IMR-90 (cell line): ENCODE results near the gene NALCN.
A peak's percentile ranks its signal among the peaks of the same experiment; 100 is the strongest.

ENCODE experiments used
- BHLHE40 ChIP-seq: fragments of 150-350 bp; IDR thresholded peaks from 2 replicates; pipeline ENCODE4 v1.6.1; 2016; ENCODE audit warnings: mild to moderate bottlenecking, low read depth, low read length
- CEBPB ChIP-seq: IDR thresholded peaks from 2 replicates; pipeline ENCODE4 v1.6.1; 2012; ENCODE audit warnings: low read depth, low read length, improper control_type of control experiment
- CTCF ChIP-seq: conservative IDR thresholded peaks from 2 replicates; pipeline ENCODE4 v1.5.1; 2012; ENCODE audit warnings: mild to moderate bottlenecking, low read depth, low read length, improper control_type of control experiment
- FOS ChIP-seq: fragments of 150-350 bp; IDR thresholded peaks from 2 replicates; pipeline ENCODE4 v1.6.1; 2016; ENCODE audit warnings: low read depth, low read length
- MXI1 ChIP-seq: IDR thresholded peaks from 2 replicates; pipeline ENCODE4 v1.6.1; 2012; ENCODE audit warnings: low read depth, mild to moderate bottlenecking, low read length, moderate library complexity, borderline replicate concordance
- POLR2A ChIP-seq: IDR thresholded peaks from 2 replicates; pipeline ENCODE4 v1.6.1; 2012; ENCODE audit warnings: mild to moderate bottlenecking, low read depth, low read length
- RAD21 ChIP-seq: IDR thresholded peaks from 2 replicates; pipeline ENCODE4 v1.6.1; 2012; ENCODE audit warnings: low read length, improper control_type of control experiment
- RFX5 ChIP-seq: IDR thresholded peaks from 2 replicates; pipeline ENCODE4 v1.8.0; 2012; ENCODE audit warnings: low read depth, mild to moderate bottlenecking, low read length, moderate library complexity
- USF2 ChIP-seq: fragments of 150-350 bp; IDR thresholded peaks from 2 replicates; pipeline ENCODE4 v1.6.1; 2017; ENCODE audit warnings: mild to moderate bottlenecking, antibody characterized with exemption, low read length, low read depth

- TF ChIP-seq RAD21 (0 out of 2 replicates have a peak, but pooled peaks have one; percentile 1), CTCF (no peak), FOS (peak; percentile 95), MXI1 (0 out of 2 replicates have a peak, but pooled peaks have one; percentile 16), POLR2A (no peak), BHLHE40 (peak; percentile 46; the same call in 1 of the 2 replicates), CEBPB (peak; percentile 43; the same call in 1 of the 2 replicates), USF2 (no peak), RFX5 (no peak)
Measured at GRCh38 chr13:101455863-101456262, 39.6 kb upstream of the NALCN start.
